GM08714 (cell line): ENCODE results near the gene PRSS53.
A peak's percentile ranks its signal among the peaks of the same experiment; 100 is the strongest.

Source experiments
- H3K4me3 ChIP-seq: fragments of 200-500 bp; sonication (Bioruptor generic); 2 replicates; pipeline ENCODE4 v1.5.1; 2014; ENCODE audit warnings: mild to moderate bottlenecking, low read length, inconsistent platforms
- ZNF274 ChIP-seq: IDR thresholded peaks from 2 replicates; pipeline ENCODE4 v1.6.1; 2012; ENCODE audit warnings: mild to moderate bottlenecking, low read depth, low read length

Gene PRSS53

GRCh38 chr16:31042866-31043265 is 45.9 kb downstream of the PRSS53 start:
- H3K4me3 ChIP-seq = no peak overlapping the region

GRCh38 chr16:31038993-31039392 is 49.8 kb downstream of the PRSS53 start:
- no peak overlapping the region for H3K4me3 ChIP-seq
- TF ChIP-seq ZNF274 = no peak

More at GRCh38 chr16:31042866-31043265, 45.9 kb downstream of the PRSS53 start:
- no peak for TF ChIP-seq ZNF274

GRCh38 chr16:31036691-31037090 is 52.1 kb downstream of the PRSS53 start:
- no peak for TF ChIP-seq ZNF274
- no peak overlapping the region for H3K4me3 ChIP-seq

- H3K4me3 ChIP-seq = peak overlapping the region; percentile 73
- no peak for TF ChIP-seq ZNF274
Measured at GRCh38 chr16:31033709-31034492, 54.8 kb downstream of the PRSS53 start.
